GM23338 (cell line): ENCODE measurements around the gene CFTR. TPM values are rescaled to one million over a fixed set of nuclear protein-coding genes. Genes with fewer than 3 reads are reported as not detected.

Source experiments
- ATAC-seq: fragments of 200-7000 bp; cut with Tn5 transposase; 3 replicates; pipeline ENCODE4 v1.9.1; 2020
- DNase-seq: peaks from one replicate; pipeline ENCODE4 v3.0.0-alpha.2; 2015; ENCODE audit warnings: low spot score
- H2AFZ ChIP-seq: fragments of 200-600 bp; sonication (generic); 2 replicates; pipeline ENCODE4 v1.8.0; 2016; ENCODE audit warnings: antibody characterized with exemption, mild to moderate bottlenecking, moderate library complexity
- H3F3A ChIP-seq: fragments of 200-600 bp; sonication (generic); replicated peaks from 2 replicates; pipeline ENCODE4 v1.8.0; 2017; ENCODE audit warnings: antibody characterized with exemption, mixed run types, low read depth
- H3K27ac ChIP-seq: fragments of 200-600 bp; sonication (generic); 2 replicates; pipeline ENCODE4 v1.6.1; 2016; ENCODE audit warnings: low read depth
- H3K27me3 ChIP-seq: fragments of 200-600 bp; sonication (generic); 2 replicates; pipeline ENCODE4 v1.8.0; 2016; ENCODE audit warnings: mild to moderate bottlenecking, mixed run types, moderate library complexity; ENCODE audit not compliant: insufficient read depth
- H3K36me3 ChIP-seq: fragments of 200-600 bp; sonication (generic); 2 replicates; pipeline ENCODE4 v1.8.0; 2016; ENCODE audit warnings: mild to moderate bottlenecking; ENCODE audit not compliant: insufficient read depth
- H3K4me1 ChIP-seq: fragments of 200-600 bp; sonication (generic); 2 replicates; pipeline ENCODE4 v1.8.0; 2016; ENCODE audit warnings: mild to moderate bottlenecking, moderate library complexity; ENCODE audit not compliant: insufficient read depth
- H3K4me2 ChIP-seq: fragments of 200-600 bp; sonication (generic); 2 replicates; pipeline ENCODE4 v1.7.1; 2017; ENCODE audit warnings: mixed run types
- H3K4me3 ChIP-seq: fragments of 200-600 bp; sonication (generic); 2 replicates; pipeline ENCODE4 v1.6.1; 2016; ENCODE audit warnings: mixed run types
- H3K79me2 ChIP-seq: fragments of 200-600 bp; sonication (generic); replicated peaks from 2 replicates; pipeline ENCODE4 v1.8.0; 2017; ENCODE audit warnings: mild to moderate bottlenecking; ENCODE audit not compliant: insufficient read depth
- H3K9me2 ChIP-seq: fragments of 200-600 bp; sonication (generic); 2 replicates; pipeline ENCODE4 v1.8.0; 2017; ENCODE audit not compliant: insufficient read depth
- H4K20me1 ChIP-seq: fragments of 200-600 bp; sonication (generic); replicated peaks from 2 replicates; pipeline ENCODE4 v1.8.0; 2017; ENCODE audit warnings: mild to moderate bottlenecking; ENCODE audit not compliant: insufficient read depth
- H3K27ac Mint-ChIP-seq: 2 replicates; pipeline ENCODE4 v1.8.0; 2020; ENCODE audit warnings: inconsistent platforms, mild to moderate bottlenecking, moderate library complexity, mixed read lengths
- H3K27me3 Mint-ChIP-seq: 3 replicates; pipeline ENCODE4 v1.8.0; 2022; ENCODE audit warnings: low read depth, mild to moderate bottlenecking, moderate library complexity, mixed read lengths, inconsistent platforms; ENCODE audit not compliant: insufficient read depth, poor library complexity
- H3K36me3 Mint-ChIP-seq: 3 replicates; pipeline ENCODE4 v1.8.0; 2021; ENCODE audit warnings: low read depth, mild to moderate bottlenecking, inconsistent platforms, moderate library complexity, mixed read lengths
- H3K4me1 Mint-ChIP-seq: 3 replicates; pipeline ENCODE4 v1.8.0; 2020; ENCODE audit warnings: mild to moderate bottlenecking, inconsistent platforms, mixed read lengths
- H3K4me3 Mint-ChIP-seq: 3 replicates; pipeline ENCODE4 v1.8.0; 2021; ENCODE audit warnings: moderate library complexity, mild to moderate bottlenecking, inconsistent platforms, mixed read lengths
- H3K9me3 Mint-ChIP-seq: 3 replicates; pipeline ENCODE4 v1.8.0; 2020; ENCODE audit warnings: moderate library complexity, mild to moderate bottlenecking, inconsistent platforms, mixed read lengths
- CREB1 ChIP-seq: fragments of 250-450 bp; sonication (Bioruptor Pico); IDR thresholded peaks from 2 replicates; pipeline ENCODE4 v1.5.0; 2020; ENCODE audit warnings: low read depth, mild to moderate bottlenecking, moderate library complexity
- CTCF ChIP-seq, 2 experiments: fragments of 200-600 bp in 1 of 2; sonication (generic) in 1 of 2; conservative IDR thresholded peaks; 2 replicates each; pipeline versions ENCODE4 v1.5.1 to v1.6.1; 2016 to 2017; ENCODE audit warnings: antibody characterized with exemption in 2 of 2, low read depth in 2 of 2, mild to moderate bottlenecking in 2 of 2, moderate library complexity in 1 of 2
- ETS1 ChIP-seq: IDR thresholded peaks from 2 replicates; pipeline ENCODE4 v1.6.1; 2016; ENCODE audit warnings: antibody characterized with exemption
- EZH2 ChIP-seq: fragments of 200-600 bp; sonication (generic); IDR thresholded peaks from one replicate; pipeline ENCODE4 v1.8.0; 2017; ENCODE audit warnings: antibody characterized with exemption, mild to moderate bottlenecking, low read depth; ENCODE audit not compliant: unreplicated experiment
- EZH2phosphoT487 ChIP-seq: fragments of 200-600 bp; sonication (generic); IDR thresholded peaks from one replicate; pipeline ENCODE4 v1.8.1; 2018; ENCODE audit warnings: antibody characterized with exemption; ENCODE audit not compliant: unreplicated experiment
- JUNB ChIP-seq: IDR thresholded peaks from one replicate; pipeline ENCODE4 v1.6.1; 2016; ENCODE audit warnings: antibody characterized with exemption; ENCODE audit not compliant: unreplicated experiment
- NANOG ChIP-seq: IDR thresholded peaks from 2 replicates; pipeline ENCODE4 v1.6.1; 2016; ENCODE audit warnings: antibody characterized with exemption, borderline replicate concordance
- POLR2AphosphoS5 ChIP-seq: IDR thresholded peaks from 2 replicates; pipeline ENCODE4 v1.6.1; 2016; ENCODE audit warnings: antibody characterized with exemption, low read depth
- REST ChIP-seq: IDR thresholded peaks from one replicate; pipeline ENCODE4 v1.6.1; 2018; ENCODE audit warnings: antibody characterized with exemption; ENCODE audit not compliant: unreplicated experiment
- STAT1 ChIP-seq: IDR thresholded peaks from one replicate; pipeline ENCODE4 v1.6.1; 2016; ENCODE audit warnings: antibody characterized with exemption; ENCODE audit not compliant: unreplicated experiment
- ZNF114 ChIP-seq: fragments of 250-450 bp; sonication (Bioruptor Pico); IDR thresholded peaks from 2 replicates; pipeline ENCODE4 v1.5.0; 2020; ENCODE audit warnings: mild to moderate bottlenecking, moderate library complexity
- ZNF331 ChIP-seq: fragments of 250-450 bp; sonication (Bioruptor Pico); IDR thresholded peaks from 2 replicates; pipeline ENCODE4 v1.5.0; 2020; ENCODE audit warnings: low read depth, mild to moderate bottlenecking, moderate library complexity
- ZNF462 ChIP-seq: fragments of 250-450 bp; sonication (Bioruptor Pico); IDR thresholded peaks from 2 replicates; pipeline ENCODE4 v1.5.0; 2020; ENCODE audit warnings: mild to moderate bottlenecking, moderate library complexity
- polyA plus RNA-seq: library from polyadenylated mRNA; unstranded; fragments of >200 nt; fragmentation: Nextera tagmentation; extraction: Ambion mirVana; gene quantifications from 2 replicates; pipeline ENCODE4 v1.2.1, GENCODE V29; 2016
- total RNA-seq: library from RNA; depleted of rRNA; stranded (reverse); fragments of >200 nt; shearing (Covaris generic); gene quantifications from 2 replicates; pipeline ENCODE4 v1.2.3, GENCODE V29; 2014

CFTR gene
- total and polyA plus RNA-seq, 2 experiments from 2014 or later: 0.45 to 1.2 TPM

- H3K4me1 Mint-ChIP-seq: no peaks in the 10 kb centered on the region
- H3K36me3 Mint-ChIP-seq: no peaks in the 10 kb centered on the region
- Histone ChIP-seq H3K4me2 (no peak overlapping the region), H3F3A (no peaks in the 10 kb centered on the region), H3K79me2 (no peaks in the 10 kb centered on the region), H3K27ac (no peak overlapping the region), H3K27me3 (no peaks in the 10 kb centered on the region), H4K20me1 (no peaks in the 10 kb centered on the region), H3K4me1 (no peaks in the 10 kb centered on the region), H3K36me3 (no peaks in the 10 kb centered on the region), H3K9me2 (peaks cover 6% of the 10 kb centered on the region; the same call in 1 of the 2 replicates), H3K4me3 (no peak overlapping the region), H2AFZ (no peak overlapping the region)
- DNase-seq (no peak), ATAC-seq (no peak)
- no peak overlapping the region for H3K4me3 Mint-ChIP-seq
- peaks cover 1% of the 10 kb centered on the region for H3K27me3 Mint-ChIP-seq
- no peaks in the 10 kb centered on the region for H3K9me3 Mint-ChIP-seq
- no peak overlapping the region for H3K27ac Mint-ChIP-seq
- TF ChIP-seq ZNF462 (CRISPR knock-in tag): no peak
- TF ChIP-seq STAT1: no peak
- TF ChIP-seq CREB1 (CRISPR knock-in tag): no peak
- no peak for TF ChIP-seq EZH2
- no peak for TF ChIP-seq NANOG
- no peak for TF ChIP-seq ZNF331 (CRISPR knock-in tag)
- no peak for TF ChIP-seq REST
- no peak for TF ChIP-seq POLR2AphosphoS5
- no peak for TF ChIP-seq ETS1
- TF ChIP-seq EZH2phosphoT487: no peak
- no peak for TF ChIP-seq JUNB
- TF ChIP-seq CTCF (conservative IDR thresholded peaks at IDR 0.05; ENCODE audit: low read depth in 2 of 2): no peak
- TF ChIP-seq ZNF114 (CRISPR knock-in tag): no peak
Measured at GRCh38 chr7:117645481-117646165, 165.8 kb downstream of the CFTR start.
